CD4-positive, CD25-positive, alpha-beta regulatory T cell (primary cell): ENCODE measurements around the gene SLU7. TPM values are rescaled to one million over a fixed set of nuclear protein-coding genes. Genes with fewer than 3 reads are reported as not detected.

Experiments
- ATAC-seq, 2 donors: fragments of 150-1000 bp; cut with Tn5 transposase; one replicate each; pipeline ENCODE4 v1.10.0; 2021; ENCODE audit warnings: low read depth in 2 of 2, moderate number of reproducible peaks in 2 of 2, moderate library complexity in 1 of 2
- DNase-seq, 3 donors: peaks; one replicate each; pipeline versions ENCODE4 v3.0.0 to v3.0.0-alpha.2; 2012 to 2022; ENCODE audit warnings: mixed read lengths in 1 of 3
- H3K27ac ChIP-seq: one replicate; pipeline ENCODE4 v1.7.0; 2013; ENCODE audit warnings: mild to moderate bottlenecking, low read length; ENCODE audit not compliant: insufficient read depth, poor library complexity, severe bottlenecking
- H3K27me3 ChIP-seq: one replicate; pipeline ENCODE4 v1.7.0; 2013; ENCODE audit warnings: low read length; ENCODE audit not compliant: control insufficient read depth, insufficient read depth
- H3K36me3 ChIP-seq: one replicate; pipeline ENCODE4 v1.7.0; 2013; ENCODE audit warnings: mild to moderate bottlenecking, low read length, moderate library complexity; ENCODE audit not compliant: control insufficient read depth, insufficient read depth
- H3K4me1 ChIP-seq: 2 replicates; pipeline ENCODE4 v1.7.0; 2013; ENCODE audit warnings: mild to moderate bottlenecking, low read length; ENCODE audit not compliant: insufficient read depth, control insufficient read depth, poor library complexity, severe bottlenecking
- H3K4me3 ChIP-seq: one replicate; pipeline ENCODE4 v1.7.0; 2013; ENCODE audit warnings: low read depth, mild to moderate bottlenecking, low read length, moderate library complexity
- H3K9me3 ChIP-seq, 2 experiments: 1 replicate in 1 of 2; 2 replicates in 1 of 2; pipeline ENCODE4 v1.7.0; 2013; ENCODE audit warnings: low read length in 2 of 2, mild to moderate bottlenecking in 1 of 2, moderate library complexity in 1 of 2; ENCODE audit not compliant: control insufficient read depth in 2 of 2
- H3K27ac Mint-ChIP-seq, 3 donors: one replicate each; pipeline ENCODE4 v1.8.0; 2020 to 2022; ENCODE audit warnings: mild to moderate bottlenecking in 3 of 3, mixed read lengths in 3 of 3, moderate library complexity in 2 of 3
- H3K27me3 Mint-ChIP-seq: one replicate; pipeline ENCODE4 v1.8.0; 2022; ENCODE audit warnings: mild to moderate bottlenecking, mixed read lengths
- H3K36me3 Mint-ChIP-seq: one replicate; pipeline ENCODE4 v1.8.0; 2020; ENCODE audit warnings: mixed read lengths
- H3K4me1 Mint-ChIP-seq, 4 donors: one replicate each; pipeline ENCODE4 v1.8.0; 2020 to 2022; ENCODE audit warnings: mixed read lengths in 4 of 4, mild to moderate bottlenecking in 1 of 4
- H3K4me3 Mint-ChIP-seq, 4 donors: one replicate each; pipeline ENCODE4 v1.8.0; 2020 to 2022; ENCODE audit warnings: mild to moderate bottlenecking in 4 of 4, mixed read lengths in 4 of 4, moderate library complexity in 3 of 4
- H3K9me3 Mint-ChIP-seq, 7 donors: one replicate each; pipeline ENCODE4 v1.8.0; 2020 to 2022; ENCODE audit warnings: mixed read lengths in 7 of 7, mild to moderate bottlenecking in 3 of 7, moderate library complexity in 2 of 7
- polyA plus RNA-seq, 4 donors: library from polyadenylated mRNA; unstranded; fragments of 300-500 nt; fragmentation: Illumina TruSeq; gene quantifications; one replicate each; pipeline ENCODE4 v1.2.3, GENCODE V29; 2021
- total RNA-seq: library from RNA; stranded (reverse); gene quantifications from one replicate; pipeline ENCODE4 v1.2.3, GENCODE V29; 2022

The SLU7 gene
- total and polyA plus RNA-seq, 5 donors from 2014 or later = 69.8 to 115 (median 103) TPM

GRCh38 chr5:160384681-160385080, 34.2 kb downstream of the SLU7 start:
- Mint-ChIP-seq H3K9me3 (peaks cover 0 to 14% (median 8%) of the 10 kb centered on the region in 7 donors), H3K4me1 (no peaks in the 10 kb centered on the region), H3K36me3 (no peaks in the 10 kb centered on the region), H3K4me3 (no peak overlapping the region), H3K27ac (no peak overlapping the region), H3K27me3 (peaks cover 6% of the 10 kb centered on the region)
- Histone ChIP-seq H3K27me3 (peaks cover 10% of the 10 kb centered on the region), H3K36me3 (no peaks in the 10 kb centered on the region), H3K4me1 (no peaks in the 10 kb centered on the region), H3K4me3 (no peak overlapping the region), H3K27ac (no peak overlapping the region), H3K9me3 (peaks cover 11 to 12% of the 10 kb centered on the region in 2 experiments)
- DNase-seq (no peak), ATAC-seq (no peak)

- Mint-ChIP-seq H3K36me3 (no peaks in the 10 kb centered on the region), H3K4me1 (no peaks in the 10 kb centered on the region), H3K27me3 (peaks cover 22% of the 10 kb centered on the region), H3K4me3 (no peak overlapping the region), H3K27ac (no peak overlapping the region), H3K9me3 (peaks cover 0 to 5% (median 3%) of the 10 kb centered on the region in 7 donors)
- H3K4me3 ChIP-seq = no peak overlapping the region
- no peak for ATAC-seq
- no peaks in the 10 kb centered on the region for H3K36me3 ChIP-seq
- peaks cover 14% of the 10 kb centered on the region for H3K27me3 ChIP-seq
- no peak for DNase-seq
- no peak overlapping the region for H3K27ac ChIP-seq
- no peaks in the 10 kb centered on the region for H3K4me1 ChIP-seq
- H3K9me3 ChIP-seq = peaks cover 4% of the 10 kb centered on the region in 2 experiments
Observed at GRCh38 chr5:160382346-160382745, 36.5 kb downstream of the SLU7 start.

- Histone ChIP-seq H3K4me1 (no peaks in the 10 kb centered on the region), H3K4me3 (no peak overlapping the region), H3K9me3 (no peaks in the 10 kb centered on the region), H3K36me3 (no peaks in the 10 kb centered on the region), H3K27ac (no peak overlapping the region), H3K27me3 (peaks cover 17% of the 10 kb centered on the region)
- Mint-ChIP-seq H3K4me3 (no peak overlapping the region), H3K9me3 (peaks cover 0 to 5% (median 0%) of the 10 kb centered on the region in 7 donors), H3K36me3 (no peaks in the 10 kb centered on the region), H3K4me1 (no peaks in the 10 kb centered on the region), H3K27ac (no peak overlapping the region), H3K27me3 (peaks cover 28% of the 10 kb centered on the region)
- DNase-seq (no peak), ATAC-seq (no peak)
Observed at GRCh38 chr5:160380041-160380440, 38.8 kb downstream of the SLU7 start.

- Histone ChIP-seq H3K27ac (no peak overlapping the region), H3K9me3 (no peaks in the 10 kb centered on the region), H3K4me1 (no peaks in the 10 kb centered on the region), H3K27me3 (peaks cover 20% of the 10 kb centered on the region), H3K4me3 (no peak overlapping the region), H3K36me3 (no peaks in the 10 kb centered on the region)
- Mint-ChIP-seq H3K4me1 (no peaks in the 10 kb centered on the region), H3K9me3 (peaks cover 0 to 3% (median 0%) of the 10 kb centered on the region in 7 donors), H3K4me3 (no peak overlapping the region), H3K27ac (no peak overlapping the region), H3K27me3 (peaks cover 33% of the 10 kb centered on the region), H3K36me3 (no peaks in the 10 kb centered on the region)
- no peak for DNase-seq
- ATAC-seq = no peak
Observed at GRCh38 chr5:160379511-160379910, 39.4 kb downstream of the SLU7 start.

- DNase-seq (no peak), ATAC-seq (no peak)
- Mint-ChIP-seq H3K27ac (no peak overlapping the region), H3K4me1 (no peaks in the 10 kb centered on the region), H3K36me3 (no peaks in the 10 kb centered on the region), H3K4me3 (no peak overlapping the region), H3K9me3 (no peaks in the 10 kb centered on the region), H3K27me3 (peaks cover 34% of the 10 kb centered on the region)
- no peak overlapping the region for H3K4me3 ChIP-seq
- H3K27ac ChIP-seq = no peak overlapping the region
- H3K4me1 ChIP-seq = no peaks in the 10 kb centered on the region
- H3K9me3 ChIP-seq = no peaks in the 10 kb centered on the region
- peaks cover 24% of the 10 kb centered on the region for H3K27me3 ChIP-seq
- H3K36me3 ChIP-seq = no peaks in the 10 kb centered on the region
Observed at GRCh38 chr5:160378330-160378729, 40.6 kb downstream of the SLU7 start.

- Mint-ChIP-seq H3K4me3 (no peak overlapping the region), H3K9me3 (no peaks in the 10 kb centered on the region), H3K27me3 (peaks cover 36% of the 10 kb centered on the region), H3K4me1 (no peaks in the 10 kb centered on the region), H3K36me3 (no peaks in the 10 kb centered on the region), H3K27ac (no peak overlapping the region)
- no peak for ATAC-seq
- H3K27ac ChIP-seq = no peak overlapping the region
- H3K9me3 ChIP-seq = no peaks in the 10 kb centered on the region
- H3K36me3 ChIP-seq = no peaks in the 10 kb centered on the region
- no peaks in the 10 kb centered on the region for H3K4me1 ChIP-seq
- no peak overlapping the region for H3K4me3 ChIP-seq
- peaks cover 28% of the 10 kb centered on the region for H3K27me3 ChIP-seq
- DNase-seq = no peak
Observed at GRCh38 chr5:160377651-160378050, 41.2 kb downstream of the SLU7 start.

GRCh38 chr5:160376416-160376815, 42.5 kb downstream of the SLU7 start:
- no peaks in the 10 kb centered on the region for H3K4me1 Mint-ChIP-seq
- H3K27ac Mint-ChIP-seq = no peak overlapping the region

GRCh38 chr5:160375701-160376100, 43.2 kb downstream of the SLU7 start:
- DNase-seq (no peak), ATAC-seq (no peak)
- H3K9me3 ChIP-seq = no peaks in the 10 kb centered on the region
- H3K4me3 ChIP-seq = no peak overlapping the region
- Mint-ChIP-seq H3K27ac (no peak overlapping the region), H3K4me3 (no peak overlapping the region), H3K36me3 (no peaks in the 10 kb centered on the region), H3K4me1 (peaks cover 0 to 5% (median 0%) of the 10 kb centered on the region in 4 donors), H3K9me3 (no peaks in the 10 kb centered on the region), H3K27me3 (peaks cover 56% of the 10 kb centered on the region)
- H3K36me3 ChIP-seq = no peaks in the 10 kb centered on the region
- no peak overlapping the region for H3K27ac ChIP-seq
- H3K4me1 ChIP-seq = no peaks in the 10 kb centered on the region
- H3K27me3 ChIP-seq = peaks cover 40% of the 10 kb centered on the region

More at GRCh38 chr5:160376416-160376815, 42.5 kb downstream of the SLU7 start:
- Histone ChIP-seq H3K4me3 (no peak overlapping the region), H3K4me1 (no peaks in the 10 kb centered on the region), H3K27ac (no peak overlapping the region), H3K36me3 (no peaks in the 10 kb centered on the region), H3K27me3 (peaks cover 35% of the 10 kb centered on the region), H3K9me3 (no peaks in the 10 kb centered on the region)
- Mint-ChIP-seq H3K9me3 (no peaks in the 10 kb centered on the region), H3K4me3 (no peak overlapping the region), H3K36me3 (no peaks in the 10 kb centered on the region), H3K27me3 (peaks cover 49% of the 10 kb centered on the region)
- ATAC-seq (no peak), DNase-seq (no peak)
